GM21447 (cell line): Measurements from ENCODE around the gene DSCAML1.

ENCODE experiments used
- ATAC-seq: cut with Tn5 transposase; IDR thresholded peaks from one replicate; pipeline ENCODE4 v1.9.1; 2021; ENCODE audit not compliant: unreplicated experiment

DSCAML1 gene

DNA sequence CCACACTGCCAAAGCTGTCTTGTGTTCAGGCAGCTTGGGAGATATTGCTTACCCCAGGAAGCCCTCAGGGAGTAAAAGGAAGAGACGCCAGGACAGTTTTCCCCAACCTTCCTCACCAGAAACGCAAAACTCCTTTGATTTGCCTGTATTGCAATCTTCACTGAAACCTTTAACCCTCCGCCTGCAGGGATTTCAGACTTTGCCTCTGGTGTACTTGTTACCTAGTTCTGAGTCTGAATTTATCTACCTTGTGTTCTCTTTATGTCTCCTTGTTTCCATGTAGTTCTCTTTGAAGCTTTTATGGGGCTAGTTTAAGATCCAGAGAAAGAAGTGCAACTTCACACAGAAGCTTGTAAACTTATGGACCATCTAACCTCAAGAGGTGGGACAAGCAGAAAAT is 154.2 kb downstream of the DSCAML1 start:
- ATAC-seq: no peak

- ATAC-seq: no peak
Observed at GRCh38 chr11:117642396-117642795, 154.6 kb downstream of the DSCAML1 start.

DNA sequence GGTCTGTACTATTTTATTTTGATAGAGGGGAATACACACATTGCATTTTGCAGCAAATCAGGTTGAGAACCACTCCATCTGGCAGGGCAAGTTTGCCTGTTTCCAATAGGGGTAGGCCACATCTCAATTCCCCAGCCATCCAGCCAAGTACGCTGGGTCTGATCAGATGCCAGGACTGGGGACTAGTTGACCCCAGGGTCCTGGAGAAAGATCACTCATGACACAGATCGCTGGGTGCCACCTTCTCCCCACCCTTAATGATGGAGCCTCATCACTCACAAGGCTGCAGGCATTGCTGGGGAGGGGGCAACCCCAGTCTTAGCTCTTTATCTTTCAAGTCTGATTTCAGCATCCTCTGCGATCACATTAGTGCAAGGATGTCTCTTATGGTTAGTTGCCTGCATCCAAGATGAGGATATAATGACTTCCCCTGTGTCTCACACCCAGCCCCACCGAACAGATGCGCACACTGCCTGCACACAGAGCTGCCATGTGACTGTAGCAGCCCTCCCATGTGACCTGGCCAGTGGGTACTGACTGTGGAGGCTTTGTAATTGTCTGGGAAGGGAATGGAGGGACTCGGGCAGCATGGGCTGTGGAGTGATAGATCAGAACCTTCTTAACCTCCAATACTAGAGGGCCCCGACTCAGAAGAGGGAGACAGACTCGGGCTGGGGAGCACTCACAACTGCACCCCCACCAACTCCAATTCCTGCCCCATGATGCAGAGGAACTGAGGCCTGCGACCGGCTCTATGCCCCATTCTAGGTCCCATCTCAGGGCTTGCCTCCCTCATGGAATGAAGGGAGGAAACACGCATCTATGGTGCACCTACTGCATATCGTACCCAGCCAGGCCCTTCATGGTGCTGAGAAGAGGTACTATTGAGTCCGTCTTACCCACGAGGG is 155.8 kb downstream of the DSCAML1 start:
- no peak for ATAC-seq

GRCh38 chr11:117640041-117640440 is 157.0 kb downstream of the DSCAML1 start:
- ATAC-seq: no peak

DNA sequence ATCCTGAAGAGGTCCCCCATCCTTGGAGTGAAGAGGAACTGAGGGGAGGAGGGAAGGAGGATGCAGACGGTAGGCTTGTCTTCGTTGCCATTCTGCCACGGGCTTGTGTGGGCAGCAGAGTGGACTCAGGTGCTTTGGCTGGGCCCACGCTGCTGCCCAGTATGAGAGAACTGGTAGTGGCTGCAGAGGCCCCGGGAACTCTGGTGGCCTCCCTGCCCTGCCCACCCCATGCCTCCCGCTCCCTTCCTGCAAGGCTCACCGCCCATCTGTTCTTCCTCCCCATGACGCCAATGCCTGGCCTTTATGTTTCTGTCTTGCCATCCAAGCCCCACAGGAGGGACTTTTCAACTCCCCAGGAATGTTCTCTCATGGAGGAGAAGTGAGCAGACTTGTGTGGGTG is 157.4 kb downstream of the DSCAML1 start:
- no peak for ATAC-seq

DNA sequence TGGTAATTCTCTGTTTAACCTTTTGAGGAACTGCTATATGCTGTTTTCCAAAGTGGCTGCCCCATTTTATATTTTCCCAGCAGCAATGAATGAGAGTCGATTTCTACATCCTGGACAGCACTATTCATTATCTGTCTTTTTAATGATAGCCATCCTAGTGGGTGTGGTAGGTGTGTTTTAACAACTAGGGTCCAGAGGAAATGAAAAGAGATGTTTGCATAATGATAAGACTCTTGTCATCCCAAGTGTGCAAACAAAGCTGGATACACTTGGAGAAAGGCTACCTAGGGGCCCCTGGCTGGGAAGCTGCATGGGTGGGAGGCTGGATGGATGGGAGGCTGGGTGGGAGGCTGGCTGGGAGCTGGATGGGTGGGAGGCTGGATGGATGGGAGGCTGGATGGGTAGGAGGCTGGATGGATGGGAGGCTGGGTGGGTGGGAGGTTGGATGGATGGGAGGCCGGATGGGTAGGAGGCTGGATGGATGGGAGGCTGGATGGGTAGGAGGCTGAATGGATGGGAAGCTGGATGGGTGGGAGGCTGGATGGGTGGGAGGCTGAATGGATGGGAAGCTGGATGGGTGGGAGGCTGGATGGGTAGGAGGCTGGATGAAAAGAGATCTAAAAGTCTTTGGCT is 158.0 kb downstream of the DSCAML1 start:
- ATAC-seq: no peak

- ATAC-seq: no peak
Observed at GRCh38 chr11:117634756-117635603, 162.0 kb downstream of the DSCAML1 start.

GRCh38 chr11:117633976-117634755 is 162.8 kb downstream of the DSCAML1 start:
- no peak for ATAC-seq

- no peak for ATAC-seq
Observed at GRCh38 chr11:117633186-117633754, 163.7 kb downstream of the DSCAML1 start.

DNA sequence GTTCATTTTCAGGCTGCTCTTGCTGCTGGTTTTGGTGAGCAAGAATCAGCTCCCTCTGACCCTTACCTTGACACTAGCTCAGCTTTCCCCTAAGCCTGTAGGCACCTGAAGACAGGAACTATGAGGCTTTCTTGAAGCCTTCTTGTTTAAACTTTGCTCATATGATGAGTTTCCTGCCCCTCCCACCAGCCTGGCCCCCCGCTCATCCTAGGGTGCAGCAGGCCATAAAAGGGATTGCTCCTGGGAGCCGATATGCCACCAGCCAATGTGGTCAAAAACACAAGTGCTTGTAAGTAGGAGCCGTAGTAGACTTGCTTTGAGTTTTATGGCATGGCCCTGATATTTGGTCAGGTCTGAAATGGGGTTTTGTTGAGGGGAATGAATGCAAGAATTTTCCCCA is 164.7 kb downstream of the DSCAML1 start:
- no peak for ATAC-seq

DNA sequence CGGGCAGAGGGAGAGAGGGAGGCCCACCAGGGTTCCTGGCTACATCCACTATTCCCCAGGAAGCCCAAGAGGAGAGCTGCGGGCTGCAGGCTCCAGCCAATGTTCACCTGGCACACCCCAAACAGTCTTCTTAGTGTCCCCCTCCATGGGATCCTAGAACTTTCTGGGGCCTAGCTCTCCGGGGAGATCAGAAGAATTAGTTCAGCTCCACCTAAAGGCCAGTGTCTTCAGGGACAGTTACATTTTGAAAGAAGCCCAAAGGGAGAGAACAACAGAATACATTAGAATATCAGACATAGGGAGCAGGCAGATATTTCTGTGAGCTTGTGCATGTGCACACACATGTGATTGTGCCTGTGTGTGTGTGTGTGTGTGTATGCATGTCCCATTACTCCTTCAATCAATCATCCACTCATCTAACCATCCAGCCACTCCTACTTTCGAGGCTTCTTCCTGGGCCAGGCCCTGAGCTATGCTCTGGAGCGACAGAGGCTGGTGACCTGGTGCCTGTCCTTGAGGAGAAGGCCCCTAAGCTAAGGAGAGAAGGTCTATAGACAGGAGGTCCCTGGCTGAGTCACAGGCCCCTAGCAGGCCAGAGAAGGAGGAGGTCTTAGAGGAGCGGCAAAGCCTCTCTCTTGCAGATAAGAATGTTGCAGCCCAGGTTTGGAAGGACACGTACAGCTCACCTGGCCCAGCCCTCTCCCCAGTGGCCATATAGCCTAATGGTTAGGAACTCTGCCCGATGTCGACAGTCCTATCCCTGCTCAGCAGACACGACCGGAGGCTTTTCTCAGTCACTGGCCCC is 165.5 kb downstream of the DSCAML1 start:
- ATAC-seq: no peak

- ATAC-seq: no peak
Observed at GRCh38 chr11:117629891-117630538, 167.0 kb downstream of the DSCAML1 start.

GRCh38 chr11:117629146-117629545 is 167.9 kb downstream of the DSCAML1 start:
- no peak for ATAC-seq

DNA sequence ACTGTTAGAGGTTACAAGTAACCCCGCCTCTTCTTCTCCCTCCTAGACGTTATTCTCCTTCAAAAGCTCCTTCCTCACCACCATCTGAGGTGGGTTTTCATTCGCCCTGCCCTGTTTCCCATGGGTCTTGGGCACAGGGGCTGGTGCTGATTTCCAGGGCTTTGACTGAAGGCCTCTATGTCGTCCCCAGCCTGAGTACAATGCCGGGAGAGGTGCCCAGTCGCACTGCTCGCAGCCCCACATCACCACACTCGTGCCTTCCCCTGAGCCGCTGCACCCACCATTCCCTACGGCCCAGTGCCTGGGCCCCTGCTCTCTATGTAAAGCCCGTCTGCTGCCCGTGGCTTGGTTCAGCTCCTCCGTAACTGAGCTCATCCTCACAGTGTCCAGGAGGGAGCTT is 169.8 kb downstream of the DSCAML1 start:
- no peak for ATAC-seq

- no peak for ATAC-seq
Observed at GRCh38 chr11:117626576-117626975, 170.4 kb downstream of the DSCAML1 start.

- no peak for ATAC-seq
Observed at GRCh38 chr11:117625237-117625636, 171.8 kb downstream of the DSCAML1 start.

GRCh38 chr11:117623831-117624271 is 173.2 kb downstream of the DSCAML1 start:
- ATAC-seq: no peak

GRCh38 chr11:117621226-117621625 is 175.8 kb downstream of the DSCAML1 start:
- ATAC-seq: no peak

DNA sequence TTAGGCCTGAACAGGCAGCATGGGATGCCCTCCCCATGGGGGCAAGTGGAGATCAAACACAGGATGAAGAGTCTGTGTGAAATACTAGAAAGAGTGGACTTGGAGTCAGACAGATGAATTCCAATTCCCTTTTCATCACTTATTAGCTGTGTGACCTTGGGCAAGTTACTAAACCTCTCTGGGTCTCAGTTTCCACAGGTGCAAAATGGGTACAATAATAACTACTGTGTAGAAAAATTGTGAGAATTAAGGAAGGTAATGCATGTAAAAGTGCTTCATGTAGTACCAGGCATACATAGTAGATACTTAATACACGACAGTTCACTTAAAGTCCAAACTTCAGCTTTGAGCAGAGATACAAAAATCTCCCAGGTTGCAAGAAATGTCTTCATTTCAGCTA is 176.4 kb downstream of the DSCAML1 start:
- ATAC-seq: no peak
